ENCODE results near the gene ASB6.
"Not testable (repeated sequence)": the region's sequence is repeated elsewhere in the genome, so short reads cannot be mapped to it uniquely, and the experiment has no call there.

ASB6 gene

GRCh38 chr9:129664746-129665388 is 22.9 kb upstream of the ASB6 start:
- TF ChIP-seq JUND (IDR thresholded peaks at IDR 0.05; ENCODE audit: low read depth), result no peak
- DNase-seq (ENCODE audit: low read depth in 1 of 2, low spot score in 1 of 2), result no peak
- in situ Hi-C loops (cut with HindIII; ENCODE audit: low pct_unique_long_range_greater_than_20kb, low sequenced_read_pairs), result no loop called here

- in situ Hi-C loops (cut with HindIII; ENCODE audit: low pct_unique_long_range_greater_than_20kb, low sequenced_read_pairs); DNase-seq (ENCODE audit: low read depth in 1 of 2, low spot score in 1 of 2): not testable (repeated sequence)
Measured at GRCh38 chr9:129662239-129662638, 20.3 kb upstream of the ASB6 start.

DNA sequence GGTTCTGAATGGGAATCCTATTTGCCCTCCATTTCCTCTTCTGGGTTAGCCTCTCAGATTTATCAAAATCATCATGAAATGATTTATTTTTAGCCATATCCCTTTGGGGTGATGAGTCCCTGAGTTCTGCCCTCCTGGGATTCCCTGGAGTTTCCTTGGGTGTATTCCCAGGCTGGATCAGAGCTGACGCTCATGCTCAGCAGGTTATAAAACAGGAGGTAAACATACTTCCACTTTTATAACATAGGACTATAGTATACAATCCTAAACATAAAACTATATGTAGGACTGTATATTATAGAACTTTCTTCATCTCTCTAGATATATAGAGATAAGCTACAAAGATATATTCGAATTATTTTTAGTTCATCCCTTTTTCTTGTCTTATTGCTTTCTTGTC is 19.1 kb upstream of the ASB6 start:
- DNase-seq (ENCODE audit: low read depth in 1 of 2, low spot score in 1 of 2), result no peak
- TF ChIP-seq JUND (IDR thresholded peaks at IDR 0.05; ENCODE audit: low read depth), result no peak
- in situ Hi-C loops (cut with HindIII; ENCODE audit: low pct_unique_long_range_greater_than_20kb, low sequenced_read_pairs), result no loop called here

- in situ Hi-C loops (cut with HindIII; ENCODE audit: low pct_unique_long_range_greater_than_20kb, low sequenced_read_pairs), result no loop called here
- DNase-seq (ENCODE audit: low read depth in 1 of 2, low spot score in 1 of 2), result no peak
- TF ChIP-seq JUND (IDR thresholded peaks at IDR 0.05; ENCODE audit: low read depth), result no peak
Measured at GRCh38 chr9:129656795-129657390, 14.9 kb upstream of the ASB6 start.

DNA sequence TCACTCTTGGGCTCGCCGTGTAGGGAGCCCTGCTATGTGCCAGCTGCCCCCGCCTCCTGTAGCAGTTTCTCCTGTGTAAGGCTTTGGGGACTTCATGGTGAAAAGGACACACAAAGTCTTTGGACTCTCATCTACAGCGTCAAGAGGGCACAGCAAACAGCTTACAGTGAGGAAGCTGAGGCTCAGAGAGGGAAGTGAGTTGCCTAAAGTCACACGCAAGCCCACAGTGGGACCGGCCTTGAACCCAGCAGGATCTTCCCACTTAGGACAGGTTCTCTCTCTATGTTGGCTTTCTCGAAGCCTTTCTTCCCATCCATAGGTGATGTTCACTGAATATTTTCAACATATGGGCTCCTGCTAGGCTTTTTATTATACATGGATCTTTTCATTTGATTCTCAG is 13.7 kb upstream of the ASB6 start:
- TF ChIP-seq JUND (IDR thresholded peaks at IDR 0.05; ENCODE audit: low read depth), result no peak
- in situ Hi-C loops (cut with HindIII; ENCODE audit: low pct_unique_long_range_greater_than_20kb, low sequenced_read_pairs), result no loop called here
- DNase-seq (ENCODE audit: low read depth in 1 of 2, low spot score in 1 of 2), result no peak

DNA sequence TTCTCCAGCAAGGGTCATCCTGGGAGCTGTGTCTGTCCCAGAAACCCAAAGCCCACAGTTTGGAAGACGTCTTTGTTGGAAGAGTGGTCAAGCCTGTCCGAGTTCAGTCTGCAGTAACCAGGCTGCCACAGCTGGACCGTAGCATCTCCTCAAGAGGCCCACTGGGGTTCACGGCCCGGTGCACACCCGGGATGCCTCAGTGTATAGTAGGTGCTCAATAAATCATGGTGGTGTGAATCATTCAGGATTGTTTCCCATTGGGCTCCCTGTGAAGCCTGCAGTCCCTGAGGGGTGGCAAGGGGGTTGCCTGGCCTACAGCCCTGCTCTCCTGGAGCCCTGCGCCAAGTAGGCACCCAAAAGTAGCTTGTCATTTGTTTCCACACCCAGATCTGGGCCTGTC is 13.2 kb upstream of the ASB6 start:
- DNase-seq (ENCODE audit: low read depth in 1 of 2, low spot score in 1 of 2), result no peak
- in situ Hi-C loops (cut with HindIII; ENCODE audit: low pct_unique_long_range_greater_than_20kb, low sequenced_read_pairs), result no loop called here
- no peak for TF ChIP-seq JUND (IDR thresholded peaks at IDR 0.05; ENCODE audit: low read depth)

DNA sequence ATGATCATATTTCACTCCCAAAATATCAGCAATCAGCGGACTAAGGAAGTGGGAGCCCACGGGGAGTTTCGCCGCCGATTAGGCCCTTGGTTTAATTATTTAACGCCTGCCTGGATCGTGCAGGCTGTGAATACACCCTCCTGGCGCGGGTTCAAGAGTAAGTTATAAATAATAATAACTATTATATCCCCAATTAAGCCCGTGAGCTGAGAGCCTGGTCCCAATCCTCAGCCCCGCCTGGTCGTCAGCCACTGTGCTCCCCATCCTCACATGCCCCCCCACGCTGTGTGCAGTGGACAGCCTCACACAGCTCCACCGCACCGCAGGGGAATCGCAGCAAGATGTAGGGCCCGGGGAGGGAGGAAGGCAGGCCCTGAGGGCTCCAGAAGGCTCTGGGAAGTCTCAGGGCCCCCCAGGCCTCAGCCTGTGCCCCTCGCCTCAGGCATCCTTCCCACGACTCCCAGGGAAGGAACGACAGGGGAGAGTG is 12.6 kb upstream of the ASB6 start:
- no peak for DNase-seq (ENCODE audit: low read depth in 1 of 2, low spot score in 1 of 2)
- in situ Hi-C loops (cut with HindIII; ENCODE audit: low pct_unique_long_range_greater_than_20kb, low sequenced_read_pairs), result no loop called here
- no peak for TF ChIP-seq JUND (IDR thresholded peaks at IDR 0.05; ENCODE audit: low read depth)

DNA sequence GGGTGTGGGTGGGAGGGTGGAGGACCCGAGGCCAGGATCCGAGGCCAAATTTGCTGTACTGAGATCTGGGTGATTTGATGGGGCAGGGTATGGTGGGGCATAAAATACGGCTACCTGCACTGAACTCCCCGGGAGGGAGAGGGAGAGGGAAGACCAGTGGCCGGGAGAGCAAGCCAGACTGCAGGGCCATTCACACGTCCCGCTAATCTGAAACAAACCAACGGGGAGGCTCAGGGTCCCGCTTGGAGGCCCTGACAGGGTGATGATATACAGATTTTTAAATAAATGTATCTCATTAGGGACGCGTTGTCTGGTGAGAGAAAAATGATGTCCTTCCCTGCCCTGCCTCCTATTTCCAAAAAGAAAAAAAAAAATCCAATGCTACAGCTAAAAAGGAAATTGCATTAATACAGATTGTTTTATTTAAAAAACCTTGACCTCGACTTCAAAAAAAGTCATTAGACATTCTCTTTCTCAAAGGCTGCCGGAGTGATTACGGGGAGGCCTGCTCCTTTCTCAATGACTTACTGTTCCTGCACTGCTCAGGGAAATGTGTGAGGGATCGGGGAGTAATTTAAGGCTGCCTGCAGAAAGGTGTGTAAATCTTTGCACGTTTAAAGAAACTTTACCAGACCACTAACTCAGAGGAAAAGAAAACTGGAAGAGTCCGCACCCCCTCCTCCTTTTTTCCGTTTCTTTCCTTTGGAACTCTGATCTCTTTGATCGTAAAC is 12.0 kb upstream of the ASB6 start:
- TF ChIP-seq JUND (IDR thresholded peaks at IDR 0.05; ENCODE audit: low read depth), result no peak
- DNase-seq (ENCODE audit: low read depth in 1 of 2, low spot score in 1 of 2), result no peak
- in situ Hi-C loops (cut with HindIII; ENCODE audit: low pct_unique_long_range_greater_than_20kb, low sequenced_read_pairs), result no loop called here

DNA sequence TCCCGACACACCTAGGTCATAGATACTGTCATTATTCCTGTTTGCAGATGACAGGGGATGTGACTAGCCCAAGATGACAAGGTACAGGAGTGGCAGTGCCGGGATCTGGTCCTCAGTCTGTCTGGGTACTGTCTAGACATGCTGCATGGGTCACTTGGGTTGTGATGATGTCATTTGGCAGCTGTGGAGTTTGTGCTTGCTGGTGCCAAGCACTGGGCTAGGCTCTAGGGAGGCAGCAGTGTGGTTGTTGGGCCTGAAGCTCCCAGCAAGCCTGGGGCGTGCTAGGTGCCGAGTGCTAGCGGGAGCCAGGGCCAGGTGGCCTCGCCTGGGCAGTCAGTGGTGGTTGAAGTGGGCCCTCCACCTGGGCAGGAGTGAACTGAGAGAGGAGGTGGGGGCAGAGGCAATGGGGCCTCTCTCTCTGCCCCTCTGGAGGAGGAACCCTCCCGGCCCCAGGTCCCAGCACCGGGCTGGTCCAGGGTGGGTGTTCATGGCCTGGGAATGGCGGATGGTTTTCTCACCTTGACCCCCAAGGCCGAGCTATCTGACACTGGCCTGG is 8.8 kb upstream of the ASB6 start:
- in situ Hi-C loops (cut with HindIII; ENCODE audit: low pct_unique_long_range_greater_than_20kb, low sequenced_read_pairs), result no loop called here
- no peak for DNase-seq (ENCODE audit: low read depth in 1 of 2, low spot score in 1 of 2)
- TF ChIP-seq JUND (IDR thresholded peaks at IDR 0.05; ENCODE audit: low read depth), result no peak

GRCh38 chr9:129649726-129650679 is 8.1 kb upstream of the ASB6 start:
- no peak for TF ChIP-seq JUND (IDR thresholded peaks at IDR 0.05; ENCODE audit: low read depth)
- in situ Hi-C loops (cut with HindIII; ENCODE audit: low pct_unique_long_range_greater_than_20kb, low sequenced_read_pairs), result no loop called here

GRCh38 chr9:129648764-129649115 is 6.8 kb upstream of the ASB6 start:
- DNase-seq (ENCODE audit: low read depth in 1 of 2, low spot score in 1 of 2), result no peak
- TF ChIP-seq JUND (IDR thresholded peaks at IDR 0.05; ENCODE audit: low read depth), result no peak
- in situ Hi-C loops (cut with HindIII; ENCODE audit: low pct_unique_long_range_greater_than_20kb, low sequenced_read_pairs), result no loop called here

More at GRCh38 chr9:129649726-129650679, 8.1 kb upstream of the ASB6 start:
- no peak for DNase-seq (ENCODE audit: low read depth in 1 of 2, low spot score in 1 of 2)

DNA sequence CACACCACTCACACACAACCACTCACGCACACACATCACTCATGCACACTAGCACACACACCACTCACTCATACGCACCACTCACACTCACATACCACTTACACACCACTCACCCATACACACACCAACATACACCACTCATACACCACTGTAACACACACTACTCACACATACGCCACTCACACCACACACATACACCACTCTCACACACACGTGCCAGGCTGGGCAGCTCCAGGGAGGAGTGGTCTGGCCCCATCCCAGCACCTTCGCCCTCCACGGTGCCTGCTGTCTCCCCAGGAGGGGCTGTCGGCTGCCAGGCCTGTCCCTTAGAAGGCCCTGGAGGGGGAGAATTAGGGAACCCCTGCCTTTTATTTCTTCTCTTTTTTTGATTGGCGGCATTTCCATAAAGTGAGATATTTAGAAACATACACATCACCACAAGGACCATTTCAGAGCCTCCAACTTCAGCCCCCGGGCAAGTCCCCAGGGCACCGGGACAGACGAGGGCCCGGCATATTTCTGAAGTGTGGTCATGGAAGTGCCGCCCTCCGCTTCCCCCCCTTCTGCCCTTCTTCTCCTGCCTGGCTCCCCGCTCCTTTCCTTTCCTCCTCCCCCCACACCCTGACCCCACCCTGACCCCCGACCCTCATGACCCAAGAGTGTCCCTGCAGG is 6.3 kb upstream of the ASB6 start:
- no peak for DNase-seq (ENCODE audit: low read depth in 1 of 2, low spot score in 1 of 2)
- in situ Hi-C loops (cut with HindIII; ENCODE audit: low pct_unique_long_range_greater_than_20kb, low sequenced_read_pairs), result no loop called here
- no peak for TF ChIP-seq JUND (IDR thresholded peaks at IDR 0.05; ENCODE audit: low read depth)
